ENCODE results near the gene SCGB1C1.

SCGB1C1 gene

GRCh38 chr11:203056-203944 lies 10.4 kb downstream of the SCGB1C1 start:
- H3K4me3 ChIP-seq (ENCODE audit: control insufficient read depth, low read depth, low read length) = no peak overlapping the region
- DNase-seq (ENCODE audit: low read depth) = peak; percentile 24
- TF ChIP-seq, protein P1, sequence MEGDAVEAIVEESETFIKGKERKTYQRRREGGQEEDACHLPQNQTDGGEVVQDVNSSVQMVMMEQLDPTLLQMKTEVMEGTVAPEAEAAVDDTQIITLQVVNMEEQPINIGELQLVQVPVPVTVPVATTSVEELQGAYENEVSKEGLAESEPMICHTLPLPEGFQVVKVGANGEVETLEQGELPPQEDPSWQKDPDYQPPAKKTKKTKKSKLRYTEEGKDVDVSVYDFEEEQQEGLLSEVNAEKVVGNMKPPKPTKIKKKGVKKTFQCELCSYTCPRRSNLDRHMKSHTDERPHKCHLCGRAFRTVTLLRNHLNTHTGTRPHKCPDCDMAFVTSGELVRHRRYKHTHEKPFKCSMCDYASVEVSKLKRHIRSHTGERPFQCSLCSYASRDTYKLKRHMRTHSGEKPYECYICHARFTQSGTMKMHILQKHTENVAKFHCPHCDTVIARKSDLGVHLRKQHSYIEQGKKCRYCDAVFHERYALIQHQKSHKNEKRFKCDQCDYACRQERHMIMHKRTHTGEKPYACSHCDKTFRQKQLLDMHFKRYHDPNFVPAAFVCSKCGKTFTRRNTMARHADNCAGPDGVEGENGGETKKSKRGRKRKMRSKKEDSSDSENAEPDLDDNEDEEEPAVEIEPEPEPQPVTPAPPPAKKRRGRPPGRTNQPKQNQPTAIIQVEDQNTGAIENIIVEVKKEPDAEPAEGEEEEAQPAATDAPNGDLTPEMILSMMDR (conservative IDR thresholded peaks at IDR 0.05; ENCODE audit: control insufficient read depth, insufficient read depth, low read depth, low read length) = no peak

DNA sequence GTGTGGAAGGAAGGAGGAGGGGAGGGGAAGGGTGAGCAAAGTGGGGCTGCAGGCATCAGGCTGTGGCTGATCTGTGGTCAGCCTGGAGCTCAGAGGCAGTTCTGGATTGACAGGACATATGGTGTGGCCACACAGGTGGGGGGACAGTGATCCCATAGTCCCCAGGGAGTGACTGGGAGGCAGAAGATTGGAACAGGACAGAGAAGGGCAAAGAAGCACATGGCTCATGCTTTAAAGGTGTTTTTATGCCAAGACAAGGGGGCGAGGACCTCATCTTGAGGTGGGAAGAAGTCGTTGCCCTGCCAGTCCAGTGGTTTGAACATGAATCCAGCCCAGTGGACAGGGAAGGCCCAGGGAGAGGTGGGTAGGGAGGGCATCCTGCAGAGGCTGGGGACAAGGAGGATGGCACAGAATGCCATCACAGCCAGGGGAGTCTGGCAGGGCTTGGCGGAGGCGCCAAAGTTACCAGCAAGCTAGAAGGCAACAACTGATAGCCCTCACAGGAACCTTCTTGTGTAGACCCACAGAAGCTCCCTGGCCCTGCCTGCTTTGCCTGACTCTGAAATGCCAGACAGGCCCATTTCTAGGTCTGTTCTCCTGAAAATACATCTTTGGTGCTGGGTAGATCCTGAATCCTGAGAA lies 11.2 kb downstream of the SCGB1C1 start:
- H3K4me3 ChIP-seq (ENCODE audit: control insufficient read depth, low read depth, low read length) = no peak overlapping the region
- DNase-seq (ENCODE audit: low read depth) = no peak

DNA sequence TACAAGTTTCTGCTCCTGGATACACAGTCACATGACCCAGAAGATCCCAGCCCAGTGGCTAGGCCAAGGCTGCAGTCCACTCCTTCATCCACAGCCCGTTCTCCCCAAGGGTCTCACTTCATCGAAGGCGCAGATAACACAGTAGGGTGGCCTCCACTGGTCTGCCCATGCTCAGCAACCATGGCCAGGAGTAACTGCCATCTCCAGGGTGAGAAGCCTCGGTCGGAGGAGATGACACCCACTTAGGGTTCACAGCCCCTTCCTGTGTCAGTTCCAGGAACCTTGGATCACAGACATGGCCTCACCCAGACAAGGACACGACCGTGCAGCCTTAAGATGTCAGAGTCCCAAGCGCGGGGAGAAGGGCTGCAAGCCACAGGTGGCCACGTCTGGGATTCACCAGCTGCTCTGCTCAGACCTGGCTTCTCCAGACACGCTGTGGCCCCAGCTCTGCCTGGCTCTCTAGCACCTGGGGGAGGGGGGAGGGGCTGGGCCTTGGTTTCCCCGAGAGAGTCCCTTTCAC lies 11.8 kb downstream of the SCGB1C1 start:
- H3K4me3 ChIP-seq (ENCODE audit: control insufficient read depth, low read depth, low read length) = no peak overlapping the region
- no peak for DNase-seq (ENCODE audit: low read depth)
- TF ChIP-seq, protein P1 (conservative IDR thresholded peaks at IDR 0.05; ENCODE audit: control insufficient read depth, insufficient read depth, low read depth, low read length) = no peak

More for the DNA sequence above, 11.2 kb downstream of the SCGB1C1 start:
- TF ChIP-seq, protein P1 (conservative IDR thresholded peaks at IDR 0.05; ENCODE audit: control insufficient read depth, insufficient read depth, low read depth, low read length) = no peak

- TF ChIP-seq, protein P1 (conservative IDR thresholded peaks at IDR 0.05; ENCODE audit: control insufficient read depth, insufficient read depth, low read depth, low read length) = no peak
- DNase-seq (ENCODE audit: low read depth) = no peak
- H3K4me3 ChIP-seq (ENCODE audit: control insufficient read depth, low read depth, low read length) = peak overlapping the region; percentile 95
These were observed 12.5 kb downstream of the SCGB1C1 start for GRCh38 chr11:205221-206001.

GRCh38 chr11:206002-206384 lies 13.1 kb downstream of the SCGB1C1 start:
- DNase-seq (ENCODE audit: low read depth) = no peak
- TF ChIP-seq, protein P1 (conservative IDR thresholded peaks at IDR 0.05; ENCODE audit: control insufficient read depth, insufficient read depth, low read depth, low read length) = no peak
- peak overlapping the region; percentile 95 for H3K4me3 ChIP-seq (ENCODE audit: control insufficient read depth, low read depth, low read length)

GRCh38 chr11:206526-207207 lies 13.8 kb downstream of the SCGB1C1 start:
- TF ChIP-seq, protein P1 (conservative IDR thresholded peaks at IDR 0.05; ENCODE audit: control insufficient read depth, insufficient read depth, low read depth, low read length) = no peak
- DNase-seq (ENCODE audit: low read depth) = peak; percentile 16
- H3K4me3 ChIP-seq (ENCODE audit: control insufficient read depth, low read depth, low read length) = peak overlapping the region; percentile 95
